Ishikawa (cell line): Measurements from ENCODE around the gene RAD51B.

ENCODE experiments used
- CEBPB ChIP-seq: IDR thresholded peaks from 2 replicates; pipeline ENCODE4 v1.6.1; 2012
- CREB1 ChIP-seq: IDR thresholded peaks from 2 replicates; pipeline ENCODE4 v1.6.1; 2012; ENCODE audit warnings: low read depth
- EGR1 ChIP-seq: IDR thresholded peaks from 2 replicates; pipeline ENCODE4 v1.6.1; 2012
- EP300 ChIP-seq: IDR thresholded peaks from 2 replicates; pipeline ENCODE4 v1.6.1; 2012; ENCODE audit warnings: borderline replicate concordance
- FOXM1 ChIP-seq: IDR thresholded peaks from 2 replicates; pipeline ENCODE4 v1.6.1; 2012; ENCODE audit warnings: low read depth, borderline replicate concordance
- NFIC ChIP-seq: IDR thresholded peaks from 2 replicates; pipeline ENCODE4 v1.6.1; 2012
- RAD21 ChIP-seq: IDR thresholded peaks from 2 replicates; pipeline ENCODE4 v1.6.1; 2012; ENCODE audit warnings: low read depth
- TAF1 ChIP-seq: IDR thresholded peaks from 2 replicates; pipeline ENCODE4 v1.6.1; 2012; ENCODE audit warnings: low read depth, mild to moderate bottlenecking
- TCF12 ChIP-seq: IDR thresholded peaks from 2 replicates; pipeline ENCODE4 v1.6.1; 2012; ENCODE audit warnings: low read depth
- TEAD4 ChIP-seq: IDR thresholded peaks from 2 replicates; pipeline ENCODE4 v1.6.1; 2012
- YY1 ChIP-seq: IDR thresholded peaks from 2 replicates; pipeline ENCODE4 v1.6.1; 2012; ENCODE audit warnings: low read depth
- ZBTB7A ChIP-seq: IDR thresholded peaks from 2 replicates; pipeline ENCODE4 v1.6.1; 2012; ENCODE audit warnings: low read depth
- TF ChIP-seq, protein P1 (sequence below): IDR thresholded peaks from 2 replicates; pipeline ENCODE4 v1.6.1; 2012; ENCODE audit warnings: low read depth, mild to moderate bottlenecking
- TF ChIP-seq, protein P2 (sequence below): IDR thresholded peaks from 2 replicates; pipeline ENCODE4 v1.6.1; 2012
- TF ChIP-seq, protein P3 (sequence below): IDR thresholded peaks from 2 replicates; pipeline ENCODE4 v1.6.1; 2012

RAD51B gene

GRCh38 chr14:67817750-67818438, 1.7 kb upstream of the RAD51B start:
- TF ChIP-seq CEBPB (no peak), EP300 (no peak), RAD21 (no peak), FOXM1 (no peak), CREB1 (no peak), TAF1 (no peak), YY1 (no peak), TEAD4 (no peak), EGR1 (no peak), TCF12 (no peak)
- TF ChIP-seq, protein P1, sequence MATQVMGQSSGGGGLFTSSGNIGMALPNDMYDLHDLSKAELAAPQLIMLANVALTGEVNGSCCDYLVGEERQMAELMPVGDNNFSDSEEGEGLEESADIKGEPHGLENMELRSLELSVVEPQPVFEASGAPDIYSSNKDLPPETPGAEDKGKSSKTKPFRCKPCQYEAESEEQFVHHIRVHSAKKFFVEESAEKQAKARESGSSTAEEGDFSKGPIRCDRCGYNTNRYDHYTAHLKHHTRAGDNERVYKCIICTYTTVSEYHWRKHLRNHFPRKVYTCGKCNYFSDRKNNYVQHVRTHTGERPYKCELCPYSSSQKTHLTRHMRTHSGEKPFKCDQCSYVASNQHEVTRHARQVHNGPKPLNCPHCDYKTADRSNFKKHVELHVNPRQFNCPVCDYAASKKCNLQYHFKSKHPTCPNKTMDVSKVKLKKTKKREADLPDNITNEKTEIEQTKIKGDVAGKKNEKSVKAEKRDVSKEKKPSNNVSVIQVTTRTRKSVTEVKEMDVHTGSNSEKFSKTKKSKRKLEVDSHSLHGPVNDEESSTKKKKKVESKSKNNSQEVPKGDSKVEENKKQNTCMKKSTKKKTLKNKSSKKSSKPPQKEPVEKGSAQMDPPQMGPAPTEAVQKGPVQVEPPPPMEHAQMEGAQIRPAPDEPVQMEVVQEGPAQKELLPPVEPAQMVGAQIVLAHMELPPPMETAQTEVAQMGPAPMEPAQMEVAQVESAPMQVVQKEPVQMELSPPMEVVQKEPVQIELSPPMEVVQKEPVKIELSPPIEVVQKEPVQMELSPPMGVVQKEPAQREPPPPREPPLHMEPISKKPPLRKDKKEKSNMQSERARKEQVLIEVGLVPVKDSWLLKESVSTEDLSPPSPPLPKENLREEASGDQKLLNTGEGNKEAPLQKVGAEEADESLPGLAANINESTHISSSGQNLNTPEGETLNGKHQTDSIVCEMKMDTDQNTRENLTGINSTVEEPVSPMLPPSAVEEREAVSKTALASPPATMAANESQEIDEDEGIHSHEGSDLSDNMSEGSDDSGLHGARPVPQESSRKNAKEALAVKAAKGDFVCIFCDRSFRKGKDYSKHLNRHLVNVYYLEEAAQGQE, result no peak
- TF ChIP-seq, protein P2, sequence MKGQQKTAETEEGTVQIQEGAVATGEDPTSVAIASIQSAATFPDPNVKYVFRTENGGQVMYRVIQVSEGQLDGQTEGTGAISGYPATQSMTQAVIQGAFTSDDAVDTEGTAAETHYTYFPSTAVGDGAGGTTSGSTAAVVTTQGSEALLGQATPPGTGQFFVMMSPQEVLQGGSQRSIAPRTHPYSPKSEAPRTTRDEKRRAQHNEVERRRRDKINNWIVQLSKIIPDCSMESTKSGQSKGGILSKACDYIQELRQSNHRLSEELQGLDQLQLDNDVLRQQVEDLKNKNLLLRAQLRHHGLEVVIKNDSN, result no peak

- TF ChIP-seq TEAD4 (no peak), CEBPB (no peak), RAD21 (no peak), FOXM1 (no peak), EP300 (no peak), TAF1 (no peak)
- TF ChIP-seq, protein P3, sequence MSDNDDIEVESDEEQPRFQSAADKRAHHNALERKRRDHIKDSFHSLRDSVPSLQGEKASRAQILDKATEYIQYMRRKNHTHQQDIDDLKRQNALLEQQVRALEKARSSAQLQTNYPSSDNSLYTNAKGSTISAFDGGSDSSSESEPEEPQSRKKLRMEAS, result no peak
Measured at GRCh38 chr14:67820428-67820971, 921 bp downstream of the RAD51B start.

- TF ChIP-seq TEAD4 (no peak), CREB1 (no peak), EGR1 (no peak), CEBPB (no peak), ZBTB7A (no peak), TAF1 (no peak), YY1 (no peak), FOXM1 (no peak), RAD21 (no peak), EP300 (no peak), TCF12 (no peak)
- TF ChIP-seq, protein P2, result no peak
- TF ChIP-seq, protein P3, result no peak
- TF ChIP-seq, protein P1, result no peak
Measured at GRCh38 chr14:67821121-67821520, 1.5 kb downstream of the RAD51B start.

DNA sequence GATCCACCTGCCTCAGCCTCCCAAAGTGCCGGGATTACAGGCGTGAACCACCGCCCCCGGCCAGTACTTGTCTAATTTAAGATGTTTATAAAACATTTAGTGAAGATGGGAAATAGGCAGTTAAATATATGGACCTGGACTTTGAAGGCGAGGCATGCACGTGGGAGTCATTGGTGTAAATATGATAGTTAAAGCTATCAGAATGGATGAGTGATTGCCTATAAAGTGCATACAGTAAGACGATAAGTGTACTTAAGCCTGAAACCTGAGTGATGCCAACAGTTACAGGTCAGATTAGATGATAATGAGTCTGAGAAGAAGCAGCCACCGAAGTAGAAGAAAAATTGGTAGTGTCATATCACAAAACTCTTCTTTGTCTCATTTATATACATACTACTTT, 11.5 kb downstream of the RAD51B start:
- TF ChIP-seq TCF12, result no peak

DNA sequence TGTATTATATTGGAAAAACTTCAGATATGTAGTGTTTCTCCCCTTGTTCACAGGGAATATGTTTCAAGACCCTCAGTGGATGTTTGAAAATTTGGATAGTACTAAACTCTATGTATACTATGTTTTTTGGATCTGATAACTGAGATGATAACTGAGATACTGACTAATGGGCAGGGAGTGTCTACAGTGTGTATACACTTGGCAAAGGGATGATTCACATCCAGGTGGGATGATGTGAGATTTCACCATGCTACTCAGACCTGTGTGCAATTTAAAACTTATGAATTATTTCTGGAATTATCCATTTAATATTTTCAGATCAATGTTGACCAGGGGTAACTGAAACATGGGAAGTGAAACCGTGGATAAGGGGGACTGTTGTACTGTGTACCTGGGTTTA, 13.8 kb downstream of the RAD51B start:
- TF ChIP-seq EGR1 (no peak), FOXM1 (no peak), NFIC (no peak), TEAD4 (no peak), CEBPB (no peak), YY1 (no peak), TAF1 (no peak), EP300 (no peak), TCF12 (no peak), RAD21 (no peak), CREB1 (no peak), ZBTB7A (no peak)
- TF ChIP-seq, protein P2, result no peak
- TF ChIP-seq, protein P3, result no peak
- TF ChIP-seq, protein P1, result no peak
